ENCODE data around the gene TXNDC15.

The TXNDC15 gene

GRCh38 chr5:134891473-134891872 is 17.3 kb downstream of the TXNDC15 start:
- POLR2A ChIA-PET (ENCODE audit: low non-redundant PET): interaction anchor here (0.7 kb wide), 1 partner anchor 120 kb away, joined by 3 read pairs; no protein-coding TSS in a partner anchor
- TF ChIP-seq CTCF (conservative IDR thresholded peaks at IDR 0.05; ENCODE audit: low read depth): no peak
- H3K27ac ChIP-seq: no peak overlapping the region
- DNase-seq (ENCODE audit: low spot score): no peak
- CTCF ChIA-PET: interaction anchor here (0.7 to 3.4 kb wide), 2 partner anchors 13 to 153 kb away, joined by 3 to 14 read pairs; partner anchors contain the start of genes CAMLG and PCBD2

GRCh38 chr5:134892282-134892681 is 18.1 kb downstream of the TXNDC15 start:
- no peak for DNase-seq (ENCODE audit: low spot score)
- POLR2A ChIA-PET (ENCODE audit: low non-redundant PET): no interaction called here
- no peak for TF ChIP-seq CTCF (conservative IDR thresholded peaks at IDR 0.05; ENCODE audit: low read depth)
- CTCF ChIA-PET: interaction anchor here (0.6 to 3.4 kb wide), 2 partner anchors 12 to 14 kb away, joined by 4 to 14 read pairs; partner anchors contain the start of gene PCBD2
- H3K27ac ChIP-seq: no peak overlapping the region

- no peak overlapping the region for H3K27ac ChIP-seq
- ChIA-PET CTCF (interaction anchor here (3.4 kb wide), 1 partner anchor 11 kb away, joined by 14 read pairs; the partner anchor contains the start of gene PCBD2), POLR2A (ENCODE audit: low non-redundant PET) (no interaction called here)
- no peak for TF ChIP-seq CTCF (conservative IDR thresholded peaks at IDR 0.05; ENCODE audit: low read depth)
- no peak for DNase-seq (ENCODE audit: low spot score)
These were observed 18.8 kb downstream of the TXNDC15 start for GRCh38 chr5:134892926-134893325.

- no peak overlapping the region for H3K27ac ChIP-seq
- ChIA-PET POLR2A (ENCODE audit: low non-redundant PET) (no interaction called here), CTCF (interaction anchor here (3.4 kb wide), 1 partner anchor 10 kb away, joined by 14 read pairs; the partner anchor contains the start of gene PCBD2)
- DNase-seq (ENCODE audit: low spot score): no peak
- no peak for TF ChIP-seq CTCF (conservative IDR thresholded peaks at IDR 0.05; ENCODE audit: low read depth)
These were observed 19.8 kb downstream of the TXNDC15 start for GRCh38 chr5:134893748-134894505.

GRCh38 chr5:134902071-134902801 is 28.1 kb downstream of the TXNDC15 start:
- DNase-seq (ENCODE audit: low spot score): no peak
- CTCF ChIA-PET: interaction anchor here (0.6 kb wide), 1 partner anchor 101 kb away, joined by 4 read pairs; no protein-coding TSS in a partner anchor
- peak overlapping the region; percentile 20 for H3K27ac ChIP-seq
- no peak for TF ChIP-seq CTCF (conservative IDR thresholded peaks at IDR 0.05; ENCODE audit: low read depth)
- POLR2A ChIA-PET (ENCODE audit: low non-redundant PET): no interaction called here

- DNase-seq (ENCODE audit: low spot score): peak; percentile 93
- ChIA-PET POLR2A (ENCODE audit: low non-redundant PET) (interaction anchor here (0.5 to 1.5 kb wide), 8 partner anchors 19 to 232 kb away, joined by 3 to 5 read pairs (median 4); partner anchors contain the start of genes C5orf24, DDX46 and TXNDC15), CTCF (interaction anchor here (0.5 to 2.5 kb wide), 22 partner anchors 9 to 335 kb away, joined by 3 to 14 read pairs (median 4); no protein-coding TSS in a partner anchor)
- peak within 1 kb of the TSS; percentile 100 for H3K27ac ChIP-seq
- TF ChIP-seq CTCF (conservative IDR thresholded peaks at IDR 0.05; ENCODE audit: low read depth): peak; percentile 99
These were observed 30.6 kb downstream of the TXNDC15 start, which contains the start of gene PCBD2 for GRCh38 chr5:134904610-134905245. PCBD2 (plus strand) TSS chr5:134905131; CDS start chr5:134905140, 9 bp downstream.

Measured in RWPE1 (cell line).